ENCODE results near the gene NOS1AP.

DNA sequence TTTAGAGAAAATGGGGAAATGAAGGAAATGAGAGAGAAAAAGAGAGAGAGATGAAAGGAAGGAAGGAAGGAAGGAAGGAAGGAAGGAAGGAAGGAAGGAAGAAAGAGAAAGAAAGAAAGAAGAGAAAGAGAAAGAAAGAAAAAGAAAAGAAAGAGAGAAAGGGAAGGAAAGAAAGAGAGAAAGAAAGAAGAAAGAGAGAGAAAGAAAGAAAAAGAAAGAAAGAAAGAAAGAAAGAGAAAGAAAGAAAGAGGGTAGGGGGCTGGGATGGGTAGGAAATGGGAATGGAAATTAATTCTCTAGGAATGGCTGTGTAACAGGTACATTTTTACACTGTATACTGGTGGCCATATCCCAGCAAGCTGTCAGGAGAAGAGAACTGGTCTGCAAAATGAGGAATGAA is 346.7 kb downstream of the NOS1AP start:
- no peak for TF ChIP-seq EZH2 (IDR thresholded peaks at IDR 0.05; ENCODE audit: borderline replicate concordance, low read length)
- TF ChIP-seq, protein P1, sequence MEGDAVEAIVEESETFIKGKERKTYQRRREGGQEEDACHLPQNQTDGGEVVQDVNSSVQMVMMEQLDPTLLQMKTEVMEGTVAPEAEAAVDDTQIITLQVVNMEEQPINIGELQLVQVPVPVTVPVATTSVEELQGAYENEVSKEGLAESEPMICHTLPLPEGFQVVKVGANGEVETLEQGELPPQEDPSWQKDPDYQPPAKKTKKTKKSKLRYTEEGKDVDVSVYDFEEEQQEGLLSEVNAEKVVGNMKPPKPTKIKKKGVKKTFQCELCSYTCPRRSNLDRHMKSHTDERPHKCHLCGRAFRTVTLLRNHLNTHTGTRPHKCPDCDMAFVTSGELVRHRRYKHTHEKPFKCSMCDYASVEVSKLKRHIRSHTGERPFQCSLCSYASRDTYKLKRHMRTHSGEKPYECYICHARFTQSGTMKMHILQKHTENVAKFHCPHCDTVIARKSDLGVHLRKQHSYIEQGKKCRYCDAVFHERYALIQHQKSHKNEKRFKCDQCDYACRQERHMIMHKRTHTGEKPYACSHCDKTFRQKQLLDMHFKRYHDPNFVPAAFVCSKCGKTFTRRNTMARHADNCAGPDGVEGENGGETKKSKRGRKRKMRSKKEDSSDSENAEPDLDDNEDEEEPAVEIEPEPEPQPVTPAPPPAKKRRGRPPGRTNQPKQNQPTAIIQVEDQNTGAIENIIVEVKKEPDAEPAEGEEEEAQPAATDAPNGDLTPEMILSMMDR (IDR thresholded peaks at IDR 0.05; ENCODE audit: low read length), result no peak

Data from OCI-LY1 (cell line).